Adrenal gland (tissue), 12 donors: ENCODE data around the gene DENND1C. TPM values are rescaled to one million over a fixed set of nuclear protein-coding genes. Genes with fewer than 3 reads are reported as not detected.

Source experiments
- DNase-seq, 7 donors: peaks; one replicate each; pipeline ENCODE4 v3.0.0-alpha.2; 2019 to 2020
- H3K27ac ChIP-seq, 5 donors: fragments of 200-600 bp; sonication (generic) in 4 of 5; 1 replicate in 3 of 5; 2 replicates in 2 of 5; pipeline versions ENCODE4 v1.5.1 to v1.8.0; 2016 to 2020; ENCODE audit warnings: mild to moderate bottlenecking in 1 of 5
- H3K27me3 ChIP-seq: fragments of 200-600 bp; 2 replicates; pipeline ENCODE4 v1.8.0; 2021
- H3K36me3 ChIP-seq, 2 donors: fragments of 200-600 bp; replicated peaks in 1 of 2; 1 replicate in 1 of 2; 2 replicates in 1 of 2; pipeline versions ENCODE4 v1.5.1 to v1.8.0; 2018 to 2022
- H3K4me1 ChIP-seq, 2 donors: fragments of 200-600 bp; replicated peaks in 1 of 2; 1 replicate in 1 of 2; 2 replicates in 1 of 2; pipeline versions ENCODE4 v1.5.1 to v1.8.0; 2018 to 2021
- H3K4me3 ChIP-seq, 4 donors: fragments of 200-600 bp; sonication (generic) in 3 of 4; one replicate each; pipeline ENCODE4 v1.5.1; 2016 to 2018
- H3K9me3 ChIP-seq, 3 donors: fragments of 200-600 bp; sonication (generic) in 1 of 3; replicated peaks in 1 of 3; 1 replicate in 2 of 3; 2 replicates in 1 of 3; pipeline versions ENCODE4 v1.5.1 to v1.8.0; 2016 to 2021
- CTCF ChIP-seq, 6 experiments: fragments of 450-650 bp in 4 of 6; fragments of 200-600 bp in 2 of 6; sonication (generic) in 1 of 6; IDR thresholded peaks; 1 replicate in 5 of 6; 2 replicates in 1 of 6; pipeline versions ENCODE4 v1.5.1 to v1.8.0; 2016 to 2021; ENCODE audit warnings: antibody characterized with exemption in 6 of 6, mild to moderate bottlenecking in 2 of 6, moderate library complexity in 1 of 6
- POLR2A ChIP-seq, 2 donors: fragments of 450-650 bp; IDR thresholded peaks; one replicate each; pipeline ENCODE4 v1.6.1; 2017; ENCODE audit warnings: antibody characterized with exemption in 2 of 2, mild to moderate bottlenecking in 2 of 2, moderate library complexity in 1 of 2
- WGBS, 4 donors: extraction: QIAGEN DNeasy Blood & Tissue Kit in 2 of 4; methylation state at CpG; one replicate each; pipeline versions ENCODE4 v1.1.5 to v1.1.7; 2013 to 2017; 5-methylcytosine and 5-hydroxymethylcytosine counted together
- intact Hi-C, 2 donors: fragments of 100-400 bp; cut with DNase I; formaldehyde crosslinking; loops; one replicate each; pipeline versions ENCODE4 v1.14.1 to v1.15.0; 2022 to 2023
- polyA plus RNA-seq, 3 donors: library from polyadenylated mRNA; stranded (reverse); fragments of 200-250 nt in 2 of 3; fragments of 350-450 nt in 1 of 3; fragmentation: Illumina TruSeq in 1 of 3; extraction: RNeasy Lipid Tissue Mini Kit (QIAGEN cat#74804) in 1 of 3; gene quantifications; one replicate each; pipeline ENCODE4 v1.2.3, GENCODE V29; 2013 to 2014
- total RNA-seq, 9 donors: library from RNA; depleted of rRNA in 4 of 9; stranded (reverse); fragments of >200 nt in 4 of 9; fragments of 120-200 nt in 1 of 9; fragmentation: NEBNext Ultra II Directional in 1 of 9; extraction: Animal tissue kit (Norgen Biotek cat#: 25700) in 1 of 9; gene quantifications; one replicate each; pipeline versions ENCODE4 v1.1.0 to v1.2.4, GENCODE V29; 2013 to 2023
- donor health status: healthy with polysubstance abuse.
- donor health status: Bipolar disorder and iron deficiency.
- donor health status: DM: yes; HTN: yes; CAD: no.
- donor health status: DM: no; HTN: no; CAD: no.
- donor health status: DM: no; HTN: no; CAD: no.
- donor health status: DM: yes; HTN: yes; CAD: no.

The DENND1C gene
- total and polyA plus RNA-seq, 12 donors: 0.66 to 12.1 (median 4.4) TPM

- TF ChIP-seq CTCF (IDR thresholded peaks at IDR 0.05): no peak
- TF ChIP-seq POLR2A (IDR thresholded peaks at IDR 0.05): peak; percentile 19 to 24
- Histone ChIP-seq H3K4me3 (peak within 1 kb of the TSS; percentile 31 to 88 (median 43)), H3K4me1 (peaks cover 9 to 11% of the 10 kb centered on the region in 2 donors), H3K9me3 (no peaks in the 10 kb centered on the region), H3K27me3 (peaks cover 9% of the 10 kb centered on the region), H3K27ac (peak within 1 kb of the TSS in 4 of 5 donors; percentile 20 to 90 (median 72)), H3K36me3 (peaks cover 0 to 5% of the 10 kb centered on the region in 2 donors)
- WGBS, 4 donors: 0 to 1% (median 1%) methylated on average over 6 to 70 of the region's 70 CpGs
- intact Hi-C loops: no loop called here
- DNase-seq: peak; percentile 65 to 78 (median 73)
Measured at GRCh38 chr19:6459262-6460098, 22.1 kb downstream of the DENND1C start, which contains the start of gene SLC25A23. SLC25A23 (minus strand) TSS chr19:6459792; CDS start chr19:6459628, 164 bp downstream.

GRCh38 chr19:6458695-6459261, 22.8 kb downstream of the DENND1C start:
- Histone ChIP-seq H3K9me3 (no peaks in the 10 kb centered on the region), H3K4me3 (peak overlapping the region in 3 of 4 donors; percentile 25 to 88 (median 44)), H3K36me3 (peaks cover 0 to 12% of the 10 kb centered on the region in 2 donors), H3K27ac (peak overlapping the region in 3 of 5 donors; percentile 58 to 90 (median 72)), H3K4me1 (peaks cover 9 to 11% of the 10 kb centered on the region in 2 donors), H3K27me3 (peaks cover 3% of the 10 kb centered on the region)
- 31 to 50% (median 44%) methylated on average over 6 to 16 of the region's 16 CpGs for WGBS, 4 donors
- TF ChIP-seq CTCF (IDR thresholded peaks at IDR 0.05) (peak in 1 of 6 experiments; percentile 10), POLR2A (IDR thresholded peaks at IDR 0.05) (no peak)
- intact Hi-C loops: no loop called here
- DNase-seq: peak in 2 of 7 donors; percentile 16 to 25

- Histone ChIP-seq H3K27ac (no peak overlapping the region), H3K4me3 (peak overlapping the region in 1 of 4 donors; percentile 88), H3K9me3 (no peaks in the 10 kb centered on the region), H3K4me1 (peaks cover 9 to 11% of the 10 kb centered on the region in 2 donors), H3K36me3 (peaks cover 0 to 15% of the 10 kb centered on the region in 2 donors), H3K27me3 (no peaks in the 10 kb centered on the region)
- DNase-seq: peak in 2 of 7 donors; percentile 13 to 53
- intact Hi-C loops: no loop called here
- 82 to 94% (median 86%) methylated on average over 3 to 17 of the region's 17 CpGs for WGBS, 4 donors
- TF ChIP-seq POLR2A (IDR thresholded peaks at IDR 0.05) (no peak), CTCF (IDR thresholded peaks at IDR 0.05) (no peak)
Measured at GRCh38 chr19:6457958-6458694, 23.5 kb downstream of the DENND1C start.

- DNase-seq: no peak
- Histone ChIP-seq H3K27me3 (no peaks in the 10 kb centered on the region), H3K36me3 (peaks cover 0 to 18% of the 10 kb centered on the region in 2 donors), H3K9me3 (no peaks in the 10 kb centered on the region), H3K4me3 (no peak overlapping the region), H3K27ac (no peak overlapping the region), H3K4me1 (peaks cover 9 to 11% of the 10 kb centered on the region in 2 donors)
- intact Hi-C loops: no loop called here
- no peak for TF ChIP-seq POLR2A (IDR thresholded peaks at IDR 0.05)
- no peak for TF ChIP-seq CTCF (IDR thresholded peaks at IDR 0.05)
- 95 to 99% (median 97%) methylated on average over 11 to 15 of the region's 15 CpGs for WGBS, 4 donors
Measured at GRCh38 chr19:6455924-6456323, 25.7 kb downstream of the DENND1C start.
